H9 (cell line): ENCODE results near the gene MED13L. TPM values are rescaled to one million over a fixed set of nuclear protein-coding genes. Genes with fewer than 3 reads are reported as not detected.
A peak's percentile ranks its signal among the peaks of the same experiment; 100 is the strongest.

Experiments
- DNase-seq: peaks from one replicate; pipeline ENCODE4 v3.0.0-alpha.2; 2017
- H2AFZ ChIP-seq: one replicate; pipeline ENCODE4 v1.6.1; 2013; ENCODE audit warnings: mild to moderate bottlenecking, low read length, control low read depth, moderate library complexity
- H2AK5ac ChIP-seq: 2 replicates; pipeline ENCODE4 v1.6.1; 2013; ENCODE audit warnings: low read length, control low read depth, mixed read lengths; ENCODE audit not compliant: insufficient read length
- H2BK120ac ChIP-seq: one replicate; pipeline ENCODE4 v1.6.1; 2013; ENCODE audit warnings: low read depth, mild to moderate bottlenecking, low read length, control low read depth, inconsistent platforms; ENCODE audit not compliant: poor library complexity, severe bottlenecking
- H2BK12ac ChIP-seq: 2 replicates; pipeline ENCODE4 v1.6.1; 2013; ENCODE audit warnings: low read length, control low read depth, mixed read lengths, low read depth; ENCODE audit not compliant: insufficient read length
- H2BK15ac ChIP-seq: 2 replicates; pipeline ENCODE4 v1.6.1; 2013; ENCODE audit warnings: low read depth, low read length, control low read depth
- H2BK20ac ChIP-seq: one replicate; pipeline ENCODE4 v1.6.1; 2013; ENCODE audit warnings: low read depth, mild to moderate bottlenecking, low read length, control low read depth, inconsistent platforms; ENCODE audit not compliant: poor library complexity, severe bottlenecking
- H2BK5ac ChIP-seq: 2 replicates; pipeline ENCODE4 v1.6.1; 2013; ENCODE audit warnings: low read length, control low read depth, mixed read lengths; ENCODE audit not compliant: insufficient read length
- H3K14ac ChIP-seq: 2 replicates; pipeline ENCODE4 v1.6.1; 2013; ENCODE audit warnings: low read length, control low read depth; ENCODE audit not compliant: insufficient read depth
- H3K18ac ChIP-seq: 2 replicates; pipeline ENCODE4 v1.6.1; 2013; ENCODE audit warnings: low read depth, mild to moderate bottlenecking, mixed read lengths, low read length, control low read depth; ENCODE audit not compliant: insufficient read length
- H3K23ac ChIP-seq: 2 replicates; pipeline ENCODE4 v1.6.1; 2013; ENCODE audit warnings: low read length, control low read depth, mixed read lengths, low read depth; ENCODE audit not compliant: insufficient read length
- H3K23me2 ChIP-seq: 2 replicates; pipeline ENCODE4 v1.6.1; 2013; ENCODE audit warnings: low read depth, mild to moderate bottlenecking, mixed read lengths, low read length, control low read depth; ENCODE audit not compliant: insufficient read length, poor library complexity, severe bottlenecking
- H3K27ac ChIP-seq: 2 replicates; pipeline ENCODE4 v1.5.1; 2013; ENCODE audit warnings: low read length, control low read depth, mixed read lengths, low read depth; ENCODE audit not compliant: insufficient read length
- H3K27me3 ChIP-seq: 2 replicates; pipeline ENCODE4 v1.6.1; 2013; ENCODE audit warnings: low read length, control low read depth, inconsistent platforms; ENCODE audit not compliant: insufficient read depth
- H3K4ac ChIP-seq: 2 replicates; pipeline ENCODE4 v1.6.1; 2013; ENCODE audit warnings: low read depth, mild to moderate bottlenecking, control low read depth, inconsistent platforms, low read length, moderate library complexity
- H3K4me1 ChIP-seq: 2 replicates; pipeline ENCODE4 v1.6.1; 2013; ENCODE audit warnings: low read length, control low read depth, inconsistent platforms; ENCODE audit not compliant: insufficient read depth
- H3K4me2 ChIP-seq: 2 replicates; pipeline ENCODE4 v1.6.1; 2013; ENCODE audit warnings: low read length, control low read depth, mixed read lengths; ENCODE audit not compliant: insufficient read length, insufficient read depth
- H3K56ac ChIP-seq: 2 replicates; pipeline ENCODE4 v1.6.1; 2013; ENCODE audit warnings: low read depth, mild to moderate bottlenecking, mixed read lengths, low read length, control low read depth; ENCODE audit not compliant: insufficient read length
- H3K79me1 ChIP-seq: 2 replicates; pipeline ENCODE4 v1.6.1; 2013; ENCODE audit warnings: low read depth, mild to moderate bottlenecking, moderate library complexity, low read length, control low read depth, inconsistent platforms; ENCODE audit not compliant: insufficient read depth, poor library complexity, severe bottlenecking
- H3K79me2 ChIP-seq: 2 replicates; pipeline ENCODE4 v1.6.1; 2013; ENCODE audit warnings: low read length, control low read depth, inconsistent platforms; ENCODE audit not compliant: insufficient read depth
- H3K9ac ChIP-seq: 2 replicates; pipeline ENCODE4 v1.6.1; 2013; ENCODE audit warnings: low read length, control low read depth, mixed read lengths; ENCODE audit not compliant: insufficient read length; ENCODE audit errors: extremely low read depth
- H3K9me3 ChIP-seq: one replicate; pipeline ENCODE4 v1.6.1; 2013; ENCODE audit warnings: low read depth, low read length, inconsistent platforms; ENCODE audit not compliant: control insufficient read depth
- H3T11ph ChIP-seq: one replicate; pipeline ENCODE4 v1.6.1; 2013; ENCODE audit warnings: mild to moderate bottlenecking, low read length, control low read depth, inconsistent platforms
- H4K20me1 ChIP-seq: one replicate; pipeline ENCODE4 v1.6.1; 2013; ENCODE audit not compliant: control insufficient read depth, insufficient read length, insufficient read depth
- H4K5ac ChIP-seq: 2 replicates; pipeline ENCODE4 v1.6.1; 2013; ENCODE audit warnings: low read depth, mild to moderate bottlenecking, mixed read lengths, low read length, control low read depth; ENCODE audit not compliant: insufficient read length
- H4K8ac ChIP-seq: replicated peaks from 2 replicates; pipeline ENCODE4 v1.6.1; 2013; ENCODE audit warnings: low read length, control low read depth, mixed read lengths, low read depth; ENCODE audit not compliant: insufficient read length
- H4K91ac ChIP-seq: 2 replicates; pipeline ENCODE4 v1.6.1; 2013; ENCODE audit warnings: low read depth, mild to moderate bottlenecking, moderate library complexity, mixed read lengths, low read length, control low read depth; ENCODE audit not compliant: insufficient read length
- H3K27ac Mint-ChIP-seq, 3 experiments: 2 replicates in 2 of 3; 3 replicates in 1 of 3; pipeline ENCODE4 v1.8.0; 2020 to 2021; ENCODE audit warnings: mixed read lengths in 3 of 3, mild to moderate bottlenecking in 1 of 3, moderate library complexity in 1 of 3
- H3K27me3 Mint-ChIP-seq: 2 replicates; pipeline ENCODE4 v1.8.0; 2021; ENCODE audit warnings: low read depth, mild to moderate bottlenecking, moderate library complexity, mixed read lengths
- H3K36me3 Mint-ChIP-seq, 3 experiments: 2 replicates in 2 of 3; 3 replicates in 1 of 3; pipeline ENCODE4 v1.8.0; 2020 to 2021; ENCODE audit warnings: low read depth in 3 of 3, mixed read lengths in 3 of 3; ENCODE audit not compliant: insufficient read depth in 1 of 3
- H3K4me1 Mint-ChIP-seq, 2 experiments: 2 replicates each; pipeline ENCODE4 v1.8.0; 2020; ENCODE audit warnings: mixed read lengths in 2 of 2
- H3K4me3 Mint-ChIP-seq, 2 experiments: 2 replicates in 1 of 2; 3 replicates in 1 of 2; pipeline ENCODE4 v1.8.0; 2020 to 2021; ENCODE audit warnings: mild to moderate bottlenecking in 2 of 2, mixed read lengths in 2 of 2, moderate library complexity in 1 of 2
- H3K9me3 Mint-ChIP-seq, 2 experiments: 2 replicates in 1 of 2; 3 replicates in 1 of 2; pipeline ENCODE4 v1.8.0; 2020; ENCODE audit warnings: mild to moderate bottlenecking in 2 of 2, mixed read lengths in 2 of 2, moderate library complexity in 1 of 2
- WGBS: extraction: QIAGEN DNeasy Blood & Tissue Kit; methylation state at CpG from one replicate; pipeline ENCODE4 v1.1.7; 2013; ENCODE audit warnings: missing lambda C conversion rate, low lambda C conversion rate, mixed read lengths; ENCODE audit not compliant: insufficient read length; ENCODE audit errors: extremely low coverage; 5-methylcytosine and 5-hydroxymethylcytosine counted together
- total RNA-seq: library from RNA; stranded (reverse); gene quantifications from 2 replicates; pipeline ENCODE4 v1.2.1, GENCODE V29; 2021
- TF ChIP-seq, protein P1 (sequence below): fragments of 200-600 bp; sonication (generic); conservative IDR thresholded peaks from 3 replicates; pipeline ENCODE4 v1.8.0; 2021; ENCODE audit warnings: antibody characterized with exemption, mild to moderate bottlenecking

Gene MED13L
- total RNA-seq, 1 experiment from 2014 or later: 52.4 TPM

- Histone ChIP-seq H3K4me1 (no peaks in the 10 kb centered on the region), H3K23me2 (no peaks in the 10 kb centered on the region), H3K79me2 (peaks cover 4% of the 10 kb centered on the region; the same call in 1 of the 2 replicates), H2AK5ac (no peak overlapping the region), H3K23ac (no peak overlapping the region), H3T11ph (no peak overlapping the region), H4K5ac (no peak overlapping the region), H3K9ac (no peak overlapping the region), H4K91ac (no peak overlapping the region), H3K4ac (no peak overlapping the region), H2AFZ (no peak overlapping the region), H2BK12ac (no peak overlapping the region), H2BK5ac (no peak overlapping the region), H3K79me1 (peaks cover 2% of the 10 kb centered on the region), H2BK15ac (no peak overlapping the region), H4K20me1 (no peaks in the 10 kb centered on the region), H3K27me3 (no peaks in the 10 kb centered on the region), H3K14ac (no peak overlapping the region), H4K8ac (no peak overlapping the region), H2BK120ac (no peak overlapping the region), H3K56ac (no peak overlapping the region), H2BK20ac (no peak overlapping the region), H3K27ac (no peak overlapping the region), H3K18ac (no peak overlapping the region), H3K9me3 (no peaks in the 10 kb centered on the region), H3K4me2 (no peak overlapping the region)
- H3K9me3 Mint-ChIP-seq: no peaks in the 10 kb centered on the region
- no peak overlapping the region for H3K4me3 Mint-ChIP-seq
- TF ChIP-seq, protein P1, sequence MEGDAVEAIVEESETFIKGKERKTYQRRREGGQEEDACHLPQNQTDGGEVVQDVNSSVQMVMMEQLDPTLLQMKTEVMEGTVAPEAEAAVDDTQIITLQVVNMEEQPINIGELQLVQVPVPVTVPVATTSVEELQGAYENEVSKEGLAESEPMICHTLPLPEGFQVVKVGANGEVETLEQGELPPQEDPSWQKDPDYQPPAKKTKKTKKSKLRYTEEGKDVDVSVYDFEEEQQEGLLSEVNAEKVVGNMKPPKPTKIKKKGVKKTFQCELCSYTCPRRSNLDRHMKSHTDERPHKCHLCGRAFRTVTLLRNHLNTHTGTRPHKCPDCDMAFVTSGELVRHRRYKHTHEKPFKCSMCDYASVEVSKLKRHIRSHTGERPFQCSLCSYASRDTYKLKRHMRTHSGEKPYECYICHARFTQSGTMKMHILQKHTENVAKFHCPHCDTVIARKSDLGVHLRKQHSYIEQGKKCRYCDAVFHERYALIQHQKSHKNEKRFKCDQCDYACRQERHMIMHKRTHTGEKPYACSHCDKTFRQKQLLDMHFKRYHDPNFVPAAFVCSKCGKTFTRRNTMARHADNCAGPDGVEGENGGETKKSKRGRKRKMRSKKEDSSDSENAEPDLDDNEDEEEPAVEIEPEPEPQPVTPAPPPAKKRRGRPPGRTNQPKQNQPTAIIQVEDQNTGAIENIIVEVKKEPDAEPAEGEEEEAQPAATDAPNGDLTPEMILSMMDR: no peak
- peak overlapping the region in 1 of 3 experiments; percentile 60; a peak in 3 of 7 replicates for H3K27ac Mint-ChIP-seq
- H3K4me1 Mint-ChIP-seq: peaks cover 34 to 46% of the 10 kb centered on the region in 2 experiments
- DNase-seq: no peak
- WGBS: no CpG with 5 or more reads among the region's 10 CpGs
- no peaks in the 10 kb centered on the region for H3K36me3 Mint-ChIP-seq
- no peaks in the 10 kb centered on the region for H3K27me3 Mint-ChIP-seq
These were observed 105.2 kb downstream of the MED13L start for GRCh38 chr12:116172224-116172849.
